B cell (primary cell): ENCODE measurements around the gene ENPP7. TPM values are rescaled to one million over a fixed set of nuclear protein-coding genes. Genes with fewer than 3 reads are reported as not detected.

Experiments used
- ATAC-seq: fragments of 200-7000 bp; cut with Tn5 transposase; one replicate; pipeline ENCODE4 v1.10.0; 2021; ENCODE audit warnings: low read depth, mild to moderate bottlenecking, moderate number of reproducible peaks, moderate library complexity
- CTCF ChIA-PET: fragments of 350-600 bp; sonication (Branson Sonifier 250); formaldehyde crosslinking; loops from one replicate; lab custom pipeline; 2021; ENCODE audit warnings: antibody characterized with exemption, inconsistent platforms; lab: Charles Lee
- POLR2A ChIA-PET: fragments of 350-600 bp; sonication (Branson Sonifier 250); formaldehyde crosslinking; loops from one replicate; lab custom pipeline; 2021; ENCODE audit warnings: antibody characterized with exemption; lab: Charles Lee
- DNase-seq: peaks from one replicate; pipeline ENCODE4 v3.0.0; 2013
- H2AFZ ChIP-seq: 2 replicates; pipeline ENCODE4 v1.6.1; 2012; ENCODE audit warnings: mild to moderate bottlenecking, low read depth, low read length; ENCODE audit not compliant: insufficient read depth, poor library complexity, severe bottlenecking
- H3K27ac ChIP-seq, 2 donors: 1 replicate in 1 of 2; 2 replicates in 1 of 2; pipeline ENCODE4 v1.5.1; 2012 to 2013; ENCODE audit warnings: low read length in 2 of 2, mild to moderate bottlenecking in 2 of 2, moderate library complexity in 1 of 2
- H3K27me3 ChIP-seq, 4 experiments: fragments of 200-600 bp in 1 of 4; sonication (generic) in 1 of 4; replicated peaks in 1 of 4; 1 replicate in 2 of 4; 2 replicates in 2 of 4; pipeline versions ENCODE4 v1.6.1 to v1.7.0; 2013 to 2016; ENCODE audit warnings: low read length in 3 of 4, mild to moderate bottlenecking in 2 of 4, mixed read lengths in 1 of 4, moderate library complexity in 1 of 4; ENCODE audit not compliant: insufficient read depth in 4 of 4, control insufficient read depth in 3 of 4; ENCODE audit errors: control extremely low read depth in 1 of 4
- H3K36me3 ChIP-seq, 2 experiments: replicated peaks in 1 of 2; 1 replicate in 1 of 2; 2 replicates in 1 of 2; pipeline versions ENCODE4 v1.6.1 to v1.7.1; 2013; ENCODE audit warnings: low read length in 1 of 2; ENCODE audit not compliant: insufficient read depth in 2 of 2, control insufficient read depth in 1 of 2; ENCODE audit errors: control extremely low read depth in 1 of 2, extremely low read depth in 1 of 2
- H3K4me1 ChIP-seq, 2 donors: fragments of 200-600 bp in 1 of 2; sonication (generic) in 1 of 2; 1 replicate in 1 of 2; 2 replicates in 1 of 2; pipeline versions ENCODE4 v1.5.1 to v1.6.1; 2013 to 2017; ENCODE audit warnings: low read length in 2 of 2; ENCODE audit not compliant: control insufficient read depth in 2 of 2, insufficient read depth in 2 of 2
- H3K4me2 ChIP-seq: replicated peaks from 2 replicates; pipeline ENCODE3; 2012; ENCODE audit warnings: mild to moderate bottlenecking, low read depth, low read length; ENCODE audit not compliant: poor library complexity, severe bottlenecking
- H3K4me3 ChIP-seq, 5 experiments: fragments of 200-600 bp in 1 of 5; sonication (generic) in 1 of 5; 1 replicate in 3 of 5; 2 replicates in 2 of 5; pipeline versions ENCODE4 v1.5.1 to v1.7.0; 2011 to 2016; ENCODE audit warnings: low read length in 4 of 5, mild to moderate bottlenecking in 4 of 5, low read depth in 2 of 5, control low read depth in 1 of 5, moderate library complexity in 1 of 5; ENCODE audit not compliant: insufficient read depth in 1 of 5; ENCODE audit errors: control extremely low read depth in 1 of 5, extremely low read depth in 1 of 5
- H3K79me2 ChIP-seq: fragments of 200-600 bp; sonication (generic); one replicate; pipeline ENCODE4 v1.6.0; 2016; ENCODE audit warnings: low read length; ENCODE audit not compliant: control insufficient read depth, insufficient read depth
- H3K9ac ChIP-seq: fragments of 200-600 bp; sonication (generic); 2 replicates; pipeline ENCODE4 v1.6.1; 2017; ENCODE audit warnings: mild to moderate bottlenecking, low read length, moderate library complexity
- H3K9me3 ChIP-seq, 3 donors: one replicate each; pipeline versions ENCODE4 v1.6.1 to v1.7.1; 2013; ENCODE audit warnings: low read length in 2 of 3; ENCODE audit not compliant: control insufficient read depth in 2 of 3, insufficient read depth in 1 of 3; ENCODE audit errors: control extremely low read depth in 1 of 3
- H4K20me1 ChIP-seq: 2 replicates; pipeline ENCODE4 v1.6.0; 2012; ENCODE audit warnings: mild to moderate bottlenecking, low read length; ENCODE audit not compliant: insufficient read depth, control insufficient read depth, poor library complexity, severe bottlenecking
- H3K27ac Mint-ChIP-seq: one replicate; pipeline ENCODE4 v1.8.0; 2021; ENCODE audit warnings: mixed read lengths
- H3K27me3 Mint-ChIP-seq: one replicate; pipeline ENCODE4 v1.8.0; 2021; ENCODE audit warnings: mixed read lengths
- H3K4me1 Mint-ChIP-seq: one replicate; pipeline ENCODE4 v1.8.0; 2021; ENCODE audit warnings: mixed read lengths
- H3K4me3 Mint-ChIP-seq: one replicate; pipeline ENCODE4 v1.8.0; 2021; ENCODE audit warnings: mixed read lengths
- H3K9me3 Mint-ChIP-seq: one replicate; pipeline ENCODE4 v1.8.0; 2022; ENCODE audit warnings: mixed read lengths; ENCODE audit not compliant: insufficient read depth
- CTCF ChIP-seq: fragments of 200-600 bp; IDR thresholded peaks from one replicate; pipeline ENCODE4 v1.8.0; 2022; ENCODE audit warnings: antibody characterized with exemption, mild to moderate bottlenecking
- EZH2 ChIP-seq: IDR thresholded peaks from 2 replicates; pipeline ENCODE4 v1.6.1; 2012; ENCODE audit warnings: borderline replicate concordance, low read depth, mild to moderate bottlenecking, moderate library complexity, low read length; ENCODE audit not compliant: insufficient read depth, poor library complexity, severe bottlenecking
- WGBS: methylation state at CpG from one replicate; pipeline ENCODE4 v1.1.5; 2013; ENCODE audit warnings: missing lambda C conversion rate; ENCODE audit not compliant: insufficient coverage; 5-methylcytosine and 5-hydroxymethylcytosine counted together
- intact Hi-C: fragments of 100-400 bp; cut with micrococcal nuclease; formaldehyde crosslinking; loops from one replicate; pipeline ENCODE4 v1.10.0; 2022
- polyA plus RNA-seq: library from polyadenylated mRNA; depleted of rRNA; stranded (reverse); fragments of >200 nt; gene quantifications from 2 replicates; pipeline ENCODE4 v1.2.3, GENCODE V29; 2012
- total RNA-seq, 2 donors: library from RNA; stranded (reverse); fragments of 120-200 nt in 1 of 2; gene quantifications; 1 replicate in 1 of 2; 2 replicates in 1 of 2; pipeline versions ENCODE4 v1.2.3 to v1.2.4, GENCODE V29; 2013 to 2022

Gene ENPP7
- total and polyA plus RNA-seq, 2 donors (not counting 1 experiment from before 2014, with no cell fraction given) = 0.40 to 6.7 TPM

DNA sequence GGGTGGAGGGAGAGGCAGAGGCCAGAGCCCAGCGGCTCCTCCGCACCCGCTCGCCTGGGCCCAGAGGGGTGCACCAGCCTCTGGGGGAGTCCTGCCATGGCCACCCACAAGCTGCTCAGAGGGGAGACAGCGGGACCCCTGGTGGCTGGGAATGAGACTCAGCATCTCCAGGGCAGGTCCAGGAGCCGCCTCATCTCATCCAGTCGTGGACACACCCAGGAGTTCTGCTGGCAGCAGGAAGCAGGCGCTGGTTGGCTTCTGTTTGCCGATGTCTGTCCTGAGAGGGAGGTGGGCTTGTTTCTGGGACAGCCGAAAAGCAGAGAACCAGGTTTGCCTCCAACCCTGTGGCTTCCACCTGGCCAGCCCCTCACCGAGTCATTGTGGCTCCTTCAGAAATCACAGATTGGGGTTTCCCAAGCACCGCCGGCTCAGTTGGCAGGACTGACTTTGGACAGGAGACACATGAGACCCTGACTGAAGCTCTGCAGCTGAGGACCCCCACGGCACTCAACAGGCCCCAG, 49.6 kb upstream of the ENPP7 start:
- H3K9ac ChIP-seq = no peak overlapping the region
- no peaks in the 10 kb centered on the region for H3K79me2 ChIP-seq
- intact Hi-C loops = no loop called here
- ChIA-PET CTCF (no interaction called here), POLR2A (no interaction called here)
- peaks cover 0 to 19% (median 0%) of the 10 kb centered on the region in 4 experiments for H3K27me3 ChIP-seq
- H3K4me1 ChIP-seq = no peaks in the 10 kb centered on the region
- WGBS = 81% methylated on average over 14 of the region's 14 CpGs
- H3K4me1 Mint-ChIP-seq = no peaks in the 10 kb centered on the region
- no peak overlapping the region for H3K27ac ChIP-seq
- no peak for TF ChIP-seq EZH2
- TF ChIP-seq CTCF = no peak
- no peaks in the 10 kb centered on the region for H3K9me3 Mint-ChIP-seq
- ATAC-seq = no peak
- H3K27me3 Mint-ChIP-seq = peaks cover 44% of the 10 kb centered on the region
- H3K4me3 ChIP-seq = no peak overlapping the region
- no peak overlapping the region for H3K4me2 ChIP-seq
- H2AFZ ChIP-seq = no peak overlapping the region
- no peak overlapping the region for H3K4me3 Mint-ChIP-seq
- no peak for DNase-seq
- H3K9me3 ChIP-seq = no peaks in the 10 kb centered on the region
- no peak overlapping the region for H3K27ac Mint-ChIP-seq
- no peaks in the 10 kb centered on the region for H3K36me3 ChIP-seq
- H4K20me1 ChIP-seq = no peaks in the 10 kb centered on the region

DNA sequence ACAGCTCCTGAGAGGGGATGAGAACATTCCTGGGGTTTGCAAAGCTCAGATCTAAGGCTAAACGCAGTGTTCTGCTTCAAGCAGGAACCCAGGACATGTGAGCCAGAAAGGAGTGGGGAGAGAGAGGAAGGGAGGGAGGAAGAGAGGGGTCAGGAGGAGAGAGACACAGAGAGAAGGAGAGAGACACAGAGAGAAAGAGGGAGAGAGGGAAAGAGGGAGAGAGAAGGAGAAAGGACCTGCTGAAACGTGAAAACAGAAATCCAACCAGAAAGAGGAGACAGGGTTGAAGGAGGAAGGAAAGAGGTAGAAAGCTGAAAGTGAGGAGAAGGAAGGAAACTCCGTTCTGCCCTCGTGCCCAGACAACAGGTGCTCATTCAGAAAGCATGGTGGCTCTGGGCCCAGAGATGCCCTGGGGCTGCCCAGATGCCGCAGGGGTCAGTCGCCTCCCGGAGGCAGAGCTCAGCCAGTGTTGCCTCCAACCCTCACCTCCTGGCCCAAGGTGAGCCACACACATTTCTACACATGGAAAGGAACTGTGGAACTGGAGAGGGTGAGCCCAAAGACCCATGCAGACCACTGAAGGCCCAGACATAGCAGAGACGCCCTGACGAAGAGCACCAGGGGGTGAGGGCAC, 49.0 kb upstream of the ENPP7 start:
- no peak overlapping the region for H3K9ac ChIP-seq
- ChIA-PET POLR2A (no interaction called here), CTCF (no interaction called here)
- WGBS = 56% methylated on average over 8 of the region's 9 CpGs
- H2AFZ ChIP-seq = no peak overlapping the region
- no peak overlapping the region for H3K4me3 Mint-ChIP-seq
- H3K27me3 Mint-ChIP-seq = peaks cover 48% of the 10 kb centered on the region
- TF ChIP-seq CTCF = no peak
- no peak for TF ChIP-seq EZH2
- ATAC-seq = no peak
- H3K9me3 Mint-ChIP-seq = no peaks in the 10 kb centered on the region
- no peaks in the 10 kb centered on the region for H3K4me1 Mint-ChIP-seq
- DNase-seq = no peak
- peaks cover 0 to 19% (median 0%) of the 10 kb centered on the region in 4 experiments for H3K27me3 ChIP-seq
- H3K4me1 ChIP-seq = no peaks in the 10 kb centered on the region
- no peaks in the 10 kb centered on the region for H3K79me2 ChIP-seq
- H3K4me2 ChIP-seq = no peak overlapping the region
- H3K36me3 ChIP-seq = no peaks in the 10 kb centered on the region
- H3K9me3 ChIP-seq = no peaks in the 10 kb centered on the region
- H4K20me1 ChIP-seq = no peaks in the 10 kb centered on the region
- H3K27ac Mint-ChIP-seq = no peak overlapping the region
- H3K4me3 ChIP-seq = no peak overlapping the region
- no peak overlapping the region for H3K27ac ChIP-seq
- intact Hi-C loops = no loop called here
